ENCODE results near the gene PCDHGC3. TPM values are rescaled to one million over a fixed set of nuclear protein-coding genes. Genes with fewer than 3 reads are reported as not detected.
A peak's percentile ranks its signal among the peaks of the same experiment; 100 is the strongest.

The PCDHGC3 gene
- total and polyA plus RNA-seq, 2 of the 13 experiments (the other 11 are each of a cell fraction or from before 2014, with no cell fraction given) = 0.20 to 0.30 TPM

- TF ChIP-seq, protein P1, sequence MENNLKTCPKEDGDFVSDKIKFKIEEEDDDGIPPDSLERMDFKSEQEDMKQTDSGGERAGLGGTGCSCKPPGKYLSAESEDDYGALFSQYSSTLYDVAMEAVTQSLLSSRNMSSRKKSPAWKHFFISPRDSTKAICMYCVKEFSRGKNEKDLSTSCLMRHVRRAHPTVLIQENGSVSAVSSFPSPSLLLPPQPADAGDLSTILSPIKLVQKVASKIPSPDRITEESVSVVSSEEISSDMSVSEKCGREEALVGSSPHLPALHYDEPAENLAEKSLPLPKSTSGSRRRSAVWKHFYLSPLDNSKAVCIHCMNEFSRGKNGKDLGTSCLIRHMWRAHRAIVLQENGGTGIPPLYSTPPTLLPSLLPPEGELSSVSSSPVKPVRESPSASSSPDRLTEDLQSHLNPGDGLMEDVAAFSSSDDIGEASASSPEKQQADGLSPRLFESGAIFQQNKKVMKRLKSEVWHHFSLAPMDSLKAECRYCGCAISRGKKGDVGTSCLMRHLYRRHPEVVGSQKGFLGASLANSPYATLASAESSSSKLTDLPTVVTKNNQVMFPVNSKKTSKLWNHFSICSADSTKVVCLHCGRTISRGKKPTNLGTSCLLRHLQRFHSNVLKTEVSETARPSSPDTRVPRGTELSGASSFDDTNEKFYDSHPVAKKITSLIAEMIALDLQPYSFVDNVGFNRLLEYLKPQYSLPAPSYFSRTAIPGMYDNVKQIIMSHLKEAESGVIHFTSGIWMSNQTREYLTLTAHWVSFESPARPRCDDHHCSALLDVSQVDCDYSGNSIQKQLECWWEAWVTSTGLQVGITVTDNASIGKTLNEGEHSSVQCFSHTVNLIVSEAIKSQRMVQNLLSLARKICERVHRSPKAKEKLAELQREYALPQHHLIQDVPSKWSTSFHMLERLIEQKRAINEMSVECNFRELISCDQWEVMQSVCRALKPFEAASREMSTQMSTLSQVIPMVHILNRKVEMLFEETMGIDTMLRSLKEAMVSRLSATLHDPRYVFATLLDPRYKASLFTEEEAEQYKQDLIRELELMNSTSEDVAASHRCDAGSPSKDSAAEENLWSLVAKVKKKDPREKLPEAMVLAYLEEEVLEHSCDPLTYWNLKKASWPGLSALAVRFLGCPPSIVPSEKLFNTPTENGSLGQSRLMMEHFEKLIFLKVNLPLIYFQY (CRISPR knock-in tag; IDR thresholded peaks at IDR 0.05; ENCODE audit: borderline replicate concordance) = peak; percentile 72; the same call in 1 of the 2 replicates
- TF ChIP-seq ZNF10 (CRISPR knock-in tag; IDR thresholded peaks at IDR 0.05; ENCODE audit: borderline replicate concordance, low read depth) (no peak), RFX5 (IDR thresholded peaks at IDR 0.05; ENCODE audit: low read depth, low read length) (peak; percentile 78), ZBTB1 (CRISPR knock-in tag; IDR thresholded peaks at IDR 0.05; ENCODE audit: borderline replicate concordance) (no peak), ZBTB38 (CRISPR knock-in tag; IDR thresholded peaks at IDR 0.05) (peak; percentile 36; the same call in 1 of the 2 replicates), RORA (CRISPR knock-in tag; IDR thresholded peaks at IDR 0.05) (peak; percentile 91; the same call in 1 of the 2 replicates), DMTF1 (CRISPR knock-in tag; IDR thresholded peaks at IDR 0.05) (no peak), EP300 (IDR thresholded peaks at IDR 0.05; ENCODE audit: low read depth in 2 of 2, low read length in 2 of 2) (peak; percentile 8 to 48; a peak in 1 of 4 replicates), EP300 (CRISPR knock-in tag; IDR thresholded peaks at IDR 0.05; ENCODE audit: borderline replicate concordance) (no peak), GATAD1 (CRISPR knock-in tag; IDR thresholded peaks at IDR 0.05) (peak; percentile 51; the same call in 1 of the 2 replicates), ZNF678 (CRISPR knock-in tag; IDR thresholded peaks at IDR 0.05) (no peak), NPAS2 (CRISPR knock-in tag; IDR thresholded peaks at IDR 0.05; ENCODE audit: borderline replicate concordance) (no peak), ZSCAN31 (CRISPR knock-in tag; IDR thresholded peaks at IDR 0.05; ENCODE audit: low read depth) (no peak), ZNF3 (CRISPR knock-in tag; IDR thresholded peaks at IDR 0.05) (no peak), ZNF570 (CRISPR knock-in tag; IDR thresholded peaks at IDR 0.05; ENCODE audit: borderline replicate concordance) (no peak), NRL (CRISPR knock-in tag; IDR thresholded peaks at IDR 0.05; ENCODE audit: borderline replicate concordance) (no peak), ISL2 (CRISPR knock-in tag; IDR thresholded peaks at IDR 0.05) (no peak), ZKSCAN1 (IDR thresholded peaks at IDR 0.05; ENCODE audit: low read length) (peak; percentile 29; the same call in 1 of the 2 replicates), XRCC5 (optimal IDR thresholded peaks at IDR 0.05; ENCODE audit: low read length) (peak; percentile 98), KDM1A (CRISPR knock-in tag; IDR thresholded peaks at IDR 0.05) (peak; percentile 81), GATAD2A (CRISPR knock-in tag; IDR thresholded peaks at IDR 0.05) (peak; percentile 60), ZNF24 (IDR thresholded peaks at IDR 0.05) (0 out of 2 replicates have a peak, but pooled peaks have one; percentile 45)
- TF ChIP-seq, protein P2, sequence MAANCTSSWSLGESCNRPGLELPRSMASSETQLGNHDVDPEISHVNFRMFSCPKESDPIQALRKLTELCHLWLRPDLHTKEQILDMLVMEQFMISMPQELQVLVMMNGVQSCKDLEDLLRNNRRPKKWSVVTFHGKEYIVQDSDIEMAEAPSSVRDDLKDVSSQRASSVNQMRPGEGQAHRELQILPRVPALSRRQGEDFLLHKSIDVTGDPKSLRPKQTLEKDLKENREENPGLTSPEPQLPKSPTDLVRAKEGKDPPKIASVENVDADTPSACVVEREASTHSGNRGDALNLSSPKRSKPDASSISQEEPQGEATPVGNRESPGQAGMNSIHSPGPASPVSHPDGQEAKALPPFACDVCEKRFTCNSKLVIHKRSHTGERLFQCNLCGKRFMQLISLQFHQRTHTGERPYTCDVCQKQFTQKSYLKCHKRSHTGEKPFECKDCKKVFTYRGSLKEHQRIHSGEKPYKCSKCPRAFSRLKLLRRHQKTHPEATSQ (CRISPR knock-in tag; IDR thresholded peaks at IDR 0.05; ENCODE audit: borderline replicate concordance) = no peak
Measured at GRCh38 chr5:141524604-141525597, 49.1 kb downstream of the PCDHGC3 start (continued).
